H1 (cell line): Measurements from ENCODE around the gene CELF2. TPM values are rescaled to one million over a fixed set of nuclear protein-coding genes. Genes with fewer than 3 reads are reported as not detected.

Experiments used
- CTCF ChIA-PET: fragments of 300-600 bp; sonication (Branson Sonifier 250); formaldehyde crosslinking; loops from one replicate; lab custom pipeline; 2021; ENCODE audit not compliant: partially characterized antibody; lab: Charles Lee
- POLR2A ChIA-PET: fragments of 300-600 bp; sonication (Branson Sonifier 250); formaldehyde crosslinking; loops from one replicate; lab custom pipeline; 2021; ENCODE audit warnings: inconsistent platforms; ENCODE audit not compliant: partially characterized antibody; lab: Charles Lee
- DNase-seq, 2 experiments: peaks; one replicate each; pipeline versions ENCODE4 v3.0.0 to v3.0.0-alpha.2; 2010 to 2022; ENCODE audit warnings: low spot score in 2 of 2, low read depth in 1 of 2, mixed read lengths in 1 of 2
- FAIRE-seq: peaks from 2 replicates; lab custom pipeline; 2011; peaks lifted over from hg19 to GRCh38; lab: Jason Lieb, UNC
- H2AFZ ChIP-seq: 2 replicates; pipeline ENCODE4 v1.8.1; 2012; ENCODE audit warnings: low read length, inconsistent platforms
- H2AK5ac ChIP-seq: 2 replicates; pipeline ENCODE4 v1.6.1; 2013; ENCODE audit warnings: low read depth, low read length
- H2BK120ac ChIP-seq: replicated peaks from 2 replicates; pipeline ENCODE3; 2013; ENCODE audit warnings: low read depth, low read length, inconsistent platforms
- H2BK12ac ChIP-seq: 2 replicates; pipeline ENCODE4 v1.6.1; 2013; ENCODE audit warnings: low read depth, low read length
- H2BK15ac ChIP-seq: 2 replicates; pipeline ENCODE4 v1.6.1; 2013; ENCODE audit warnings: low read length
- H2BK20ac ChIP-seq: 2 replicates; pipeline ENCODE4 v1.6.1; 2013; ENCODE audit warnings: low read length
- H2BK5ac ChIP-seq: 2 replicates; pipeline ENCODE4 v1.6.1; 2013; ENCODE audit warnings: low read depth, low read length
- H3K14ac ChIP-seq: 2 replicates; pipeline ENCODE4 v1.6.1; 2013; ENCODE audit warnings: inconsistent platforms; ENCODE audit not compliant: insufficient read length
- H3K18ac ChIP-seq: 2 replicates; pipeline ENCODE4 v1.6.1; 2013; ENCODE audit warnings: low read length; ENCODE audit errors: extremely low read depth
- H3K23ac ChIP-seq: 2 replicates; pipeline ENCODE4 v1.6.1; 2013; ENCODE audit warnings: inconsistent platforms; ENCODE audit not compliant: insufficient read length
- H3K23me2 ChIP-seq: 2 replicates; pipeline ENCODE4 v1.6.1; 2013; ENCODE audit warnings: low read depth, low read length
- H3K27ac ChIP-seq: 2 replicates; pipeline ENCODE4 v1.6.1; 2011; ENCODE audit warnings: low read depth, low read length, inconsistent platforms
- H3K27me3 ChIP-seq, 4 experiments: replicated peaks in 1 of 4; 1 replicate in 1 of 4; 2 replicates in 3 of 4; pipeline versions ENCODE4 v1.6.1 to v1.8.1; 2011 to 2013; ENCODE audit warnings: low read length in 3 of 4, mild to moderate bottlenecking in 3 of 4, inconsistent platforms in 2 of 4, mixed read lengths in 2 of 4, moderate library complexity in 1 of 4; ENCODE audit not compliant: control insufficient read depth in 3 of 4, insufficient read depth in 3 of 4; ENCODE audit errors: extremely low read depth in 1 of 4
- H3K36me3 ChIP-seq, 4 experiments: 2 replicates each; pipeline versions ENCODE4 v1.6.1 to v1.8.1; 2011 to 2013; ENCODE audit warnings: mild to moderate bottlenecking in 4 of 4, low read length in 3 of 4, moderate library complexity in 2 of 4, control low read depth in 1 of 4, inconsistent platforms in 1 of 4; ENCODE audit not compliant: insufficient read depth in 4 of 4, control insufficient read depth in 2 of 4
- H3K4ac ChIP-seq: replicated peaks from 2 replicates; pipeline ENCODE3; 2013; ENCODE audit warnings: low read length, low read depth, mixed read lengths, inconsistent platforms; ENCODE audit not compliant: insufficient read length
- H3K4me1 ChIP-seq, 4 experiments: replicated peaks in 1 of 4; 1 replicate in 1 of 4; 2 replicates in 3 of 4; pipeline versions ENCODE4 v1.6.1 to v1.8.1; 2011 to 2013; ENCODE audit warnings: low read length in 3 of 4, inconsistent platforms in 2 of 4, mixed read lengths in 1 of 4; ENCODE audit not compliant: insufficient read depth in 4 of 4, control insufficient read depth in 3 of 4
- H3K4me2 ChIP-seq, 2 experiments: 2 replicates each; pipeline versions ENCODE4 v1.6.1 to v1.8.1; 2011 to 2013; ENCODE audit warnings: low read depth in 2 of 2, low read length in 2 of 2, control low read depth in 1 of 2, inconsistent platforms in 1 of 2, mild to moderate bottlenecking in 1 of 2; ENCODE audit not compliant: insufficient read depth in 1 of 2
- H3K4me3 ChIP-seq, 4 experiments: fragments of 200-600, 300-600 bp in 1 of 4; sonication (generic), shearing (Covaris generic), sonication (Bioruptor Twin) in 1 of 4; 2 replicates each; pipeline versions ENCODE4 v1.5.1 to v1.8.1; 2011 to 2016; ENCODE audit warnings: low read length in 4 of 4, low read depth in 3 of 4, control low read depth in 2 of 4, inconsistent platforms in 2 of 4, mild to moderate bottlenecking in 2 of 4, mixed read lengths in 1 of 4, moderate library complexity in 1 of 4; ENCODE audit not compliant: insufficient read depth in 2 of 4; ENCODE audit errors: extremely low read depth in 1 of 4
- H3K56ac ChIP-seq: replicated peaks from 2 replicates; pipeline ENCODE3; 2013; ENCODE audit warnings: low read depth, mild to moderate bottlenecking, mixed read lengths, low read length, inconsistent platforms; ENCODE audit not compliant: insufficient read length
- H3K79me1 ChIP-seq: 2 replicates; pipeline ENCODE4 v1.6.1; 2013; ENCODE audit warnings: low read depth, low read length, control low read depth
- H3K79me2 ChIP-seq, 2 experiments: 2 replicates each; pipeline versions ENCODE4 v1.6.1 to v1.8.1; 2012 to 2013; ENCODE audit warnings: low read length in 2 of 2, mild to moderate bottlenecking in 2 of 2, inconsistent platforms in 1 of 2; ENCODE audit not compliant: insufficient read depth in 2 of 2, control insufficient read depth in 1 of 2
- H3K9ac ChIP-seq, 4 experiments: replicated peaks in 1 of 4; 1 replicate in 1 of 4; 2 replicates in 3 of 4; pipeline versions ENCODE4 v1.6.1 to v1.8.1; 2011 to 2013; ENCODE audit warnings: low read depth in 3 of 4, low read length in 3 of 4, control low read depth in 2 of 4, mild to moderate bottlenecking in 2 of 4, moderate library complexity in 2 of 4, inconsistent platforms in 1 of 4; ENCODE audit errors: extremely low read depth in 1 of 4
- H3K9me3 ChIP-seq, 2 experiments: 2 replicates each; pipeline versions ENCODE4 v1.6.1 to v1.8.1; 2012 to 2013; ENCODE audit warnings: mild to moderate bottlenecking in 2 of 2, moderate library complexity in 2 of 2, control low read depth in 1 of 2, inconsistent platforms in 1 of 2, low read depth in 1 of 2, low read length in 1 of 2, mixed read lengths in 1 of 2; ENCODE audit not compliant: insufficient read depth in 2 of 2
- H4K20me1 ChIP-seq, 2 experiments: replicated peaks in 1 of 2; 2 replicates each; pipeline versions ENCODE3 to v1.8.1; 2011 to 2013; ENCODE audit warnings: inconsistent platforms in 2 of 2, low read length in 2 of 2, mild to moderate bottlenecking in 1 of 2; ENCODE audit not compliant: insufficient read depth in 2 of 2, control insufficient read depth in 1 of 2
- H4K5ac ChIP-seq: 2 replicates; pipeline ENCODE4 v1.6.1; 2013; ENCODE audit warnings: low read length, low read depth, mixed read lengths, inconsistent platforms; ENCODE audit not compliant: insufficient read length
- H4K8ac ChIP-seq: 2 replicates; pipeline ENCODE4 v1.8.0; 2013; ENCODE audit warnings: mild to moderate bottlenecking, moderate library complexity, low read length, inconsistent platforms; ENCODE audit not compliant: insufficient read depth; ENCODE audit errors: extremely low read depth
- H4K91ac ChIP-seq: replicated peaks from 2 replicates; pipeline ENCODE3; 2013; ENCODE audit warnings: low read length, mixed read lengths, inconsistent platforms; ENCODE audit not compliant: insufficient read length
- ASH2L ChIP-seq: fragments of 200-600, 300-600 bp; sonication (generic); IDR thresholded peaks from one replicate; pipeline ENCODE4 v1.7.1; 2017; ENCODE audit warnings: low read length
- BCL11A ChIP-seq, 2 experiments: IDR thresholded peaks; one replicate each; pipeline ENCODE4 v1.6.1; 2011; ENCODE audit warnings: low read depth in 2 of 2, low read length in 2 of 2, mild to moderate bottlenecking in 2 of 2
- BRCA1 ChIP-seq: IDR thresholded peaks from 2 replicates; pipeline ENCODE4 v1.6.1; 2012; ENCODE audit warnings: low read depth, low read length, improper control_type of control experiment
- CREB1 ChIP-seq: IDR thresholded peaks from 2 replicates; pipeline ENCODE4 v1.6.1; 2012; ENCODE audit warnings: inconsistent platforms
- HDAC6 ChIP-seq: IDR thresholded peaks from one replicate; pipeline ENCODE4 v1.7.1; 2012; ENCODE audit warnings: low read depth, mild to moderate bottlenecking, inconsistent platforms, low read length, moderate library complexity
- KDM4A ChIP-seq: IDR thresholded peaks from one replicate; pipeline ENCODE4 v1.7.1; 2012; ENCODE audit warnings: low read depth, mild to moderate bottlenecking, moderate library complexity, low read length, inconsistent platforms; ENCODE audit not compliant: severe bottlenecking
- MAFK ChIP-seq: IDR thresholded peaks from 2 replicates; pipeline ENCODE4 v1.6.1; 2012; ENCODE audit warnings: low read depth, mild to moderate bottlenecking, improper control_type of control experiment, low read length
- NANOG ChIP-seq: IDR thresholded peaks from 2 replicates; pipeline ENCODE4 v1.6.1; 2011; ENCODE audit warnings: low read length, low read depth, mild to moderate bottlenecking, inconsistent platforms; ENCODE audit not compliant: insufficient read depth, poor library complexity, severe bottlenecking
- POLR2A ChIP-seq, 2 experiments: IDR thresholded peaks; 1 replicate in 1 of 2; 2 replicates in 1 of 2; pipeline ENCODE4 v1.6.1; 2011; ENCODE audit warnings: low read depth in 2 of 2, low read length in 2 of 2, mild to moderate bottlenecking in 2 of 2; ENCODE audit errors: control extremely low read depth in 1 of 2
- RFX5 ChIP-seq: IDR thresholded peaks from 2 replicates; pipeline ENCODE4 v1.6.1; 2011; ENCODE audit warnings: low read depth, low read length, improper control_type of control experiment, borderline replicate concordance
- RXRA ChIP-seq: IDR thresholded peaks from 2 replicates; pipeline ENCODE4 v1.6.1; 2011; ENCODE audit warnings: low read depth, mild to moderate bottlenecking, low read length, moderate library complexity; ENCODE audit not compliant: insufficient read depth
- WGBS, 2 experiments: shearing (Covaris generic) in 1 of 2; methylation state at CpG; one replicate each; pipeline versions ENCODE4 v1.1.6 to v1.1.7; 2013 to 2015; ENCODE audit warnings: low lambda C conversion rate in 2 of 2, mixed read lengths in 2 of 2, inconsistent platforms in 1 of 2, low coverage in 1 of 2, missing lambda C conversion rate in 1 of 2; ENCODE audit not compliant: insufficient replicate concordance in 2 of 2, insufficient coverage in 1 of 2, insufficient read length in 1 of 2; ENCODE audit errors: extremely low coverage in 1 of 2, missing lambda C conversion rate in 1 of 2; 5-methylcytosine and 5-hydroxymethylcytosine counted together
- polyA plus RNA-seq, 7 experiments: library from polyadenylated mRNA; depleted of rRNA in 3 of 7; stranded (reverse) in 5 of 7; unstranded in 2 of 7; fragments of >200 nt in 5 of 7; fragments of 200-250 nt in 2 of 7; gene quantifications; 1 replicate in 5 of 7; 2 replicates in 1 of 7; 4 replicates in 1 of 7; pipeline versions ENCODE4 v1.2.1 to v1.2.3, GENCODE V29; 2011 to 2013; ENCODE audit warnings: missing spikeins in 2 of 7, mixed read lengths in 2 of 7
- total RNA-seq: library from RNA; stranded (reverse); fragmentation: NEBNext Ultra II Directional; extraction: Animal tissue kit (Norgen Biotek cat#: 25700); gene quantifications from 2 replicates; pipeline ENCODE4 v1.2.1, GENCODE V29; 2021

The CELF2 gene
- total and polyA plus RNA-seq, 2 of the 8 experiments (the other 6 are each of a cell fraction or from before 2014, with no cell fraction given): 18.3 to 22.7 TPM

DNA sequence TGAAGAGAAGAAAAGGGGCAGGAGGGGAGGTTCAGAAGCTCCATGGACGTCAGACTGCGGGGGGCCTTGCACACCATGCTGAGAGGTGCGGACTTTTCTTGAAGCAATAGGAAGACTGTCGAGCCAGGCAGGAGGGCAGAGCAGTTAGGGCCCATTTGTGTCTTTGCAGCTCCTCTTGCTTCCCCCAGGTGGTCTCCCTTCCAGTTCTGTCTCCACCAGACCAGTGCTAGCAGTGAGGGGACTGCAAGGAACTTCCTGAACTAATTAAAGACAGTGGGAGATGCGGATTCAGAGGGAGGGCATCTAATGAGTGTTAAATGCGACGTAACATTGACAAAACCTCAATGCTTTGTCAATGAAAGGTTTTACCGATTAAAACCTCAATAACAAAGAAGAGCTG, 368.4 kb downstream of the CELF2 start:
- CTCF ChIA-PET: interaction anchor here (0.8 to 1.1 kb wide), 6 partner anchors 9 to 602 kb away, joined by 3 to 5 read pairs (median 3); no protein-coding TSS in a partner anchor
- 75% methylated on average over 8 of the region's 8 CpGs; no CpG with 5 or more reads in 1 of the 2 experiments for WGBS, 2 experiments
- Histone ChIP-seq H3K56ac (no peak overlapping the region), H3K23me2 (no peaks in the 10 kb centered on the region), H3K79me2 (no peaks in the 10 kb centered on the region), H3K36me3 (no peaks in the 10 kb centered on the region), H3K27ac (no peak overlapping the region), H2AK5ac (no peak overlapping the region), H4K8ac (no peak overlapping the region), H3K14ac (no peak overlapping the region), H4K91ac (no peak overlapping the region), H2BK5ac (no peak overlapping the region), H3K4me1 (0 out of 7 replicates have a peak, but pooled peaks cover 0 to 2% (median 0%) of the 10 kb centered on the region in 4 experiments), H2BK12ac (no peak overlapping the region), H3K79me1 (no peaks in the 10 kb centered on the region), H2BK20ac (no peak overlapping the region), H3K4me2 (no peak overlapping the region), H4K5ac (no peak overlapping the region), H3K27me3 (no peaks in the 10 kb centered on the region), H2BK15ac (no peak overlapping the region), H3K23ac (no peak overlapping the region), H3K18ac (no peak overlapping the region), H2AFZ (no peak overlapping the region), H3K4me3 (no peak overlapping the region), H4K20me1 (no peaks in the 10 kb centered on the region), H3K9me3 (no peaks in the 10 kb centered on the region), H3K4ac (no peak overlapping the region), H3K9ac (no peak overlapping the region), H2BK120ac (no peak overlapping the region)
- no peak for FAIRE-seq
- DNase-seq: no peak
- POLR2A ChIA-PET: no interaction called here
- TF ChIP-seq KDM4A: no peak
- no peak for TF ChIP-seq ASH2L
- TF ChIP-seq BCL11A (IDR thresholded peaks at IDR 0.05; ENCODE audit: low read depth in 2 of 2, low read length in 2 of 2): no peak
- TF ChIP-seq BRCA1: no peak
- no peak for TF ChIP-seq POLR2A (IDR thresholded peaks at IDR 0.05; ENCODE audit: control extremely low read depth in 1 of 2, low read depth in 2 of 2, low read length in 2 of 2)
- TF ChIP-seq MAFK: no peak
- no peak for TF ChIP-seq RXRA
- TF ChIP-seq CREB1: no peak
- no peak for TF ChIP-seq NANOG
- TF ChIP-seq HDAC6: no peak
- TF ChIP-seq RFX5: no peak
